Activated CD8-positive, alpha-beta memory T cell treated with anti-CD3 and anti-CD28 coated beads for 48 hours (primary cell): ENCODE measurements around the gene ATOH8.
A peak's percentile ranks its signal among the peaks of the same experiment; 100 is the strongest.

Source experiments
- DNase-seq, 3 experiments: peaks; one replicate each; pipeline ENCODE4 v3.0.0-alpha.2; 2020; ENCODE audit warnings: low read depth in 2 of 3, low spot score in 2 of 3

The ATOH8 gene

GRCh38 chr2:85754313-85755095 is 713 bp downstream of the ATOH8 start:
- peak in 1 of 3 experiments; percentile 16 for DNase-seq

GRCh38 chr2:85755122-85756027 is 1.6 kb downstream of the ATOH8 start:
- no peak for DNase-seq

- DNase-seq = no peak
Observed at GRCh38 chr2:85756195-85756594, 2.4 kb downstream of the ATOH8 start.

GRCh38 chr2:85756822-85757435 is 3.1 kb downstream of the ATOH8 start:
- no peak for DNase-seq

GRCh38 chr2:85757860-85758259 is 4.1 kb downstream of the ATOH8 start:
- DNase-seq = no peak

GRCh38 chr2:85758361-85759256 is 4.8 kb downstream of the ATOH8 start:
- no peak for DNase-seq

GRCh38 chr2:85759257-85759613 is 5.4 kb downstream of the ATOH8 start:
- DNase-seq = no peak

- DNase-seq = no peak
Observed at GRCh38 chr2:85760371-85760770, 6.6 kb downstream of the ATOH8 start.

- no peak for DNase-seq
Observed at GRCh38 chr2:85760872-85761271, 7.1 kb downstream of the ATOH8 start.

GRCh38 chr2:85761512-85761944 is 7.7 kb downstream of the ATOH8 start:
- DNase-seq = no peak

GRCh38 chr2:85761946-85762345 is 8.2 kb downstream of the ATOH8 start:
- DNase-seq = no peak

GRCh38 chr2:85763132-85763531 is 9.3 kb downstream of the ATOH8 start:
- no peak for DNase-seq

GRCh38 chr2:85763831-85764230 is 10.0 kb downstream of the ATOH8 start:
- DNase-seq = no peak

- DNase-seq = no peak
Observed at GRCh38 chr2:85765081-85765731, 11.4 kb downstream of the ATOH8 start.

- DNase-seq = no peak
Observed at GRCh38 chr2:85766229-85766628, 12.4 kb downstream of the ATOH8 start.

GRCh38 chr2:85767803-85768665 is 14.2 kb downstream of the ATOH8 start:
- DNase-seq = no peak

- no peak for DNase-seq
Observed at GRCh38 chr2:85768713-85769112, 14.9 kb downstream of the ATOH8 start.

- no peak for DNase-seq
Observed at GRCh38 chr2:85769236-85769982, 15.6 kb downstream of the ATOH8 start.

- no peak for DNase-seq
Observed at GRCh38 chr2:85769983-85770362, 16.2 kb downstream of the ATOH8 start.
